ENCODE results near the gene SPACA7.

Gene SPACA7

DNA sequence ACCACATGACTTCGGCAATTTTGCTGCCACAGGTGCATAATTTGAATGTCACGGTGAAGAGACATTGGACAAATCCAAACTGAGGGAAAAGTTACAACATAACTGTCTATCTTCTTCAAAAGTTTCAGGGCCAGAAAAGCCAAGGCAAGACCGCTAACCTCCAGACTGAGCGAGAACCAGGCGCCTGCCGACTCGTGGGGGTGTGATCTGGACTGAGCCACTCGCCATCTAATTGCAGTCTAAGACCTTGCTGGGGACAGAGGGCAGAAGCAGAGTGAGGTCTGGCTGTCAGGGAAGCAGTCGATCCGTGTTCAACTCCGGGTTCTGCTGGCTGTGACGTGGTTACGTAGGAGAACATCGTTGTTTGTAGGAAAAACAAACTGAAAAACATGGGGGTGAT, 88.6 kb downstream of the SPACA7 start:
- Histone ChIP-seq H3K27me3 (ENCODE audit: insufficient read depth, poor library complexity, severe bottlenecking) (no peaks in the 10 kb centered on the region), H3K27ac (replicated peaks) (no peak overlapping the region), H3K4me3 (replicated peaks; ENCODE audit: insufficient read depth, low read length) (no peak overlapping the region)
- TF ChIP-seq POLR2AphosphoS5 (IDR thresholded peaks at IDR 0.05; ENCODE audit: low read depth) (no peak), CTCF (IDR thresholded peaks at IDR 0.05; ENCODE audit: insufficient read depth, low read length) (no peak), SPI1 (IDR thresholded peaks at IDR 0.05; ENCODE audit: borderline replicate concordance, low read depth) (no peak), GABPA (IDR thresholded peaks at IDR 0.05; ENCODE audit: low read depth) (no peak)
- TF ChIP-seq, protein P1, sequence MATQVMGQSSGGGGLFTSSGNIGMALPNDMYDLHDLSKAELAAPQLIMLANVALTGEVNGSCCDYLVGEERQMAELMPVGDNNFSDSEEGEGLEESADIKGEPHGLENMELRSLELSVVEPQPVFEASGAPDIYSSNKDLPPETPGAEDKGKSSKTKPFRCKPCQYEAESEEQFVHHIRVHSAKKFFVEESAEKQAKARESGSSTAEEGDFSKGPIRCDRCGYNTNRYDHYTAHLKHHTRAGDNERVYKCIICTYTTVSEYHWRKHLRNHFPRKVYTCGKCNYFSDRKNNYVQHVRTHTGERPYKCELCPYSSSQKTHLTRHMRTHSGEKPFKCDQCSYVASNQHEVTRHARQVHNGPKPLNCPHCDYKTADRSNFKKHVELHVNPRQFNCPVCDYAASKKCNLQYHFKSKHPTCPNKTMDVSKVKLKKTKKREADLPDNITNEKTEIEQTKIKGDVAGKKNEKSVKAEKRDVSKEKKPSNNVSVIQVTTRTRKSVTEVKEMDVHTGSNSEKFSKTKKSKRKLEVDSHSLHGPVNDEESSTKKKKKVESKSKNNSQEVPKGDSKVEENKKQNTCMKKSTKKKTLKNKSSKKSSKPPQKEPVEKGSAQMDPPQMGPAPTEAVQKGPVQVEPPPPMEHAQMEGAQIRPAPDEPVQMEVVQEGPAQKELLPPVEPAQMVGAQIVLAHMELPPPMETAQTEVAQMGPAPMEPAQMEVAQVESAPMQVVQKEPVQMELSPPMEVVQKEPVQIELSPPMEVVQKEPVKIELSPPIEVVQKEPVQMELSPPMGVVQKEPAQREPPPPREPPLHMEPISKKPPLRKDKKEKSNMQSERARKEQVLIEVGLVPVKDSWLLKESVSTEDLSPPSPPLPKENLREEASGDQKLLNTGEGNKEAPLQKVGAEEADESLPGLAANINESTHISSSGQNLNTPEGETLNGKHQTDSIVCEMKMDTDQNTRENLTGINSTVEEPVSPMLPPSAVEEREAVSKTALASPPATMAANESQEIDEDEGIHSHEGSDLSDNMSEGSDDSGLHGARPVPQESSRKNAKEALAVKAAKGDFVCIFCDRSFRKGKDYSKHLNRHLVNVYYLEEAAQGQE (IDR thresholded peaks at IDR 0.05; ENCODE audit: insufficient replicate concordance, low read depth), result no peak
- no peak for DNase-seq (ENCODE audit: low read depth in 1 of 2, low spot score in 1 of 2)

GRCh38 chr13:112465251-112466131, 89.3 kb downstream of the SPACA7 start:
- TF ChIP-seq GABPA (IDR thresholded peaks at IDR 0.05; ENCODE audit: low read depth), result no peak
- no peak for TF ChIP-seq SPI1 (IDR thresholded peaks at IDR 0.05; ENCODE audit: borderline replicate concordance, low read depth)
- TF ChIP-seq POLR2AphosphoS5 (IDR thresholded peaks at IDR 0.05; ENCODE audit: low read depth), result no peak
- TF ChIP-seq CTCF (IDR thresholded peaks at IDR 0.05; ENCODE audit: insufficient read depth, low read length), result no peak
- TF ChIP-seq, protein P1 (IDR thresholded peaks at IDR 0.05; ENCODE audit: insufficient replicate concordance, low read depth), result no peak
- DNase-seq (ENCODE audit: low read depth in 1 of 2, low spot score in 1 of 2), result no peak
- Histone ChIP-seq H3K4me3 (replicated peaks; ENCODE audit: insufficient read depth, low read length) (no peak overlapping the region), H3K27ac (replicated peaks) (no peak overlapping the region), H3K27me3 (ENCODE audit: insufficient read depth, poor library complexity, severe bottlenecking) (no peaks in the 10 kb centered on the region)

DNA sequence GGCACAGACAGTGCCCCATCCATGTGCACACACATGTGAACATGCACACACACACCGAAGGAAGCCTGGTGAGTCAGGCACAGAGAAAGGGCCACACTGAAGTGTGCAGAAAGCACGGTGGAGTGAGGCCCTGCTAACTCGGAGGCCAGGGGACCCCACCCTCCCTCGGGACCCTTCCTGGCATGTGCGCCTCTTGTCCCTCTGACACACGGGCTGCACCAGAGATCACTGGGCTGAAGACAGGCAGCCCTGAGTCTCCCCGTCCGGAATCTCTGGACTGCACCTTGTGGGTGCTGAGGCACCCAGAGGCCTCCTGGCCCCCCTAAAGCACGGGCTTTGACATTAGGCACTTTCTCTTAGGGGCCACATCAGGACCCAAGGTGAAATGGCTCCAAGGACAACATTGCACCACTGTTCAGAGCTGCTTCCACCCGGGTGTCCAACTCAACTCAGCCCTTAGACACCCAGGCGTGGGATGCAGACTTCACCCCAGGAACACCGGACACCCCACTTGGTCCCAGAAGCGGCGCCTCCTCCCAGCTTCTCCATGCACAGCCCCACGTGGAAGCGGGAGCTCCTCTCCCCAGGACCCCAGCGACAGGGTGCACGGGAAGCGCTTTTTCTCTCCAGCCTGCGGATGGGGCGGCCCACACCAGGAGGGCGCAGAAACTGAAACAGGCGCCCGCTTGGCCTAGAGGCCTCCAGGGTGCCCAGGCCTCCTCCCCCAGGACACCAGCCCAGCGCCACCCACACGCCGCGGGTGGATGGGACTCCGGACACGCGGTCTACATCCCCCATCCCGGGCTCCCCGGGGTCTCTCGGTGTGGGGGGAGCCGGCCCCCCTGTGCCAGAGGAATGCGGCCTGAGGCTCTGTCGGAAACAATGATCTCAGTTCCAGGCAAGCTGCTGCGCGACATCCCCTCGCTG, 90.2 kb downstream of the SPACA7 start:
- no peak overlapping the region for H3K4me3 ChIP-seq (replicated peaks; ENCODE audit: insufficient read depth, low read length)
- no peak for DNase-seq (ENCODE audit: low read depth in 1 of 2, low spot score in 1 of 2)
- H3K27ac ChIP-seq (replicated peaks), result no peak overlapping the region
- no peak for TF ChIP-seq GABPA (IDR thresholded peaks at IDR 0.05; ENCODE audit: low read depth)
- no peak for TF ChIP-seq POLR2AphosphoS5 (IDR thresholded peaks at IDR 0.05; ENCODE audit: low read depth)
- TF ChIP-seq, protein P1 (IDR thresholded peaks at IDR 0.05; ENCODE audit: insufficient replicate concordance, low read depth), result no peak
- TF ChIP-seq SPI1 (IDR thresholded peaks at IDR 0.05; ENCODE audit: borderline replicate concordance, low read depth), result no peak
- no peak for TF ChIP-seq CTCF (IDR thresholded peaks at IDR 0.05; ENCODE audit: insufficient read depth, low read length)
- no peaks in the 10 kb centered on the region for H3K27me3 ChIP-seq (ENCODE audit: insufficient read depth, poor library complexity, severe bottlenecking)

All from HL-60 (cell line).